HFF-Myc (cell line): ENCODE data around the gene ZNRF2.
"Not testable (repeated sequence)": the region's sequence is repeated elsewhere in the genome, so short reads cannot be mapped to it uniquely, and the experiment has no call there.

Source experiments
- DNase-seq: peaks from one replicate; pipeline ENCODE4 v3.0.0-alpha.2; 2011; ENCODE audit warnings: low read depth; ENCODE audit errors: extremely low read depth
- H3K4me3 ChIP-seq: replicated peaks from 2 replicates; pipeline ENCODE4 v1.5.1; 2011; ENCODE audit warnings: low read depth, mild to moderate bottlenecking, control low read depth, low read length
- CTCF ChIP-seq: IDR thresholded peaks from 2 replicates; pipeline ENCODE4 v1.5.1; 2012; ENCODE audit warnings: mild to moderate bottlenecking, low read depth, low read length, control low read depth; ENCODE audit errors: missing control alignments

Gene ZNRF2

GRCh38 chr7:30260246-30260768 is 24.1 kb upstream of the ZNRF2 start:
- no peak overlapping the region for H3K4me3 ChIP-seq
- DNase-seq: no peak
- TF ChIP-seq CTCF: no peak

GRCh38 chr7:30263090-30263710 is 21.2 kb upstream of the ZNRF2 start:
- TF ChIP-seq CTCF: no peak
- no peak for DNase-seq
- H3K4me3 ChIP-seq: no peak overlapping the region

GRCh38 chr7:30264052-30264451 is 20.3 kb upstream of the ZNRF2 start:
- DNase-seq: no peak
- H3K4me3 ChIP-seq: no peak overlapping the region
- TF ChIP-seq CTCF: no peak

GRCh38 chr7:30265189-30265588 is 19.2 kb upstream of the ZNRF2 start:
- not testable (repeated sequence) for H3K4me3 ChIP-seq, DNase-seq

- TF ChIP-seq CTCF: no peak
- DNase-seq: no peak
- H3K4me3 ChIP-seq: no peak overlapping the region
Observed at GRCh38 chr7:30266686-30267085, 17.7 kb upstream of the ZNRF2 start.

- no peak for DNase-seq
- TF ChIP-seq CTCF: no peak
- H3K4me3 ChIP-seq: no peak overlapping the region
Observed at GRCh38 chr7:30268586-30268985, 15.8 kb upstream of the ZNRF2 start.

- H3K4me3 ChIP-seq: no peak overlapping the region
- no peak for DNase-seq
- no peak for TF ChIP-seq CTCF
Observed at GRCh38 chr7:30269490-30269889, 14.9 kb upstream of the ZNRF2 start.
